Fibroblast of pulmonary artery (primary cell): ENCODE measurements around the gene GREM1.

Experiments used
- DNase-seq: peaks from one replicate; pipeline ENCODE4 v3.0.0-alpha.2; 2010; ENCODE audit warnings: low read depth
- H3K4me3 ChIP-seq: replicated peaks from 2 replicates; pipeline ENCODE4 v1.5.1; 2011; ENCODE audit warnings: low read depth, mild to moderate bottlenecking, control low read depth, low read length, moderate library complexity
- CTCF ChIP-seq: IDR thresholded peaks from 2 replicates; pipeline ENCODE4 v1.5.1; 2011; ENCODE audit warnings: mild to moderate bottlenecking, control low read depth, low read length, inconsistent platforms; ENCODE audit errors: missing control alignments

The GREM1 gene

GRCh38 chr15:32692286-32692685 is 25.5 kb upstream of the GREM1 start:
- TF ChIP-seq CTCF, result no peak
- no peak overlapping the region for H3K4me3 ChIP-seq
- no peak for DNase-seq

- no peak for TF ChIP-seq CTCF
- DNase-seq, result no peak
- no peak overlapping the region for H3K4me3 ChIP-seq
These were observed 23.4 kb upstream of the GREM1 start for GRCh38 chr15:32694222-32694983.

- no peak overlapping the region for H3K4me3 ChIP-seq
- no peak for DNase-seq
- no peak for TF ChIP-seq CTCF
These were observed 18.9 kb upstream of the GREM1 start for GRCh38 chr15:32698773-32699390.

DNA sequence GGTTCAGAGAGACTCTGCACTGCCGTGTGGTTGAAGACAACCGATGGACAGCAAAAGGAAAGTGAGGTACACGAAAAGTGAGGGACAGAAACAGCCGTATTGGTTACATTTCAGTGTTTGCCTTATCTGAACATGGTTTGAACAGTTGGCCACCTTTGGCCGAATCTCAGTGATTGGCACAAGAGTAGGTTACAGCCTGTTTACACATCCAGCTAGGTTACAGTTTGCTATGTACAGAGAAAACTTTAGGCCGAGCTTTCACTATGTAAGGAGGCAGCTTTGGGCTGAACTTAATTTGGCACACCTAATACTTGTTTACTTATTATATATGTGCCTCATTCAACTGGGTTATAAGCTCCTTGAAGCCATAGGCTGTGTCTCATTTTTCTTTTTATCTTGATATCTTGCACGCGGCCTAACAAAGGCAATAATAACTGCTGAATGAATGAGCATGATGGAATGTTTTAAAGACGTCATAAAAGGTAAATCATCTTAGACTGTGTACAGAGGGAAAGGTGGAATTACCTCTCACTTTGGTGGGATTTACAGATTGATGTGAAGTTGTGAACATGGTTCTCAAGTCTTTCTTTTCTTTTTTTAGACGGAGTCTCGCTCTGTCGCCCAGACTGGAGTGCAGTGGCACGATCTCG is 17.2 kb upstream of the GREM1 start:
- no peak overlapping the region for H3K4me3 ChIP-seq
- no peak for TF ChIP-seq CTCF
- DNase-seq, result no peak

- TF ChIP-seq CTCF, result no peak
- H3K4me3 ChIP-seq, result no peak overlapping the region
- DNase-seq, result no peak
These were observed 15.9 kb upstream of the GREM1 start for GRCh38 chr15:32701863-32702262.

DNA sequence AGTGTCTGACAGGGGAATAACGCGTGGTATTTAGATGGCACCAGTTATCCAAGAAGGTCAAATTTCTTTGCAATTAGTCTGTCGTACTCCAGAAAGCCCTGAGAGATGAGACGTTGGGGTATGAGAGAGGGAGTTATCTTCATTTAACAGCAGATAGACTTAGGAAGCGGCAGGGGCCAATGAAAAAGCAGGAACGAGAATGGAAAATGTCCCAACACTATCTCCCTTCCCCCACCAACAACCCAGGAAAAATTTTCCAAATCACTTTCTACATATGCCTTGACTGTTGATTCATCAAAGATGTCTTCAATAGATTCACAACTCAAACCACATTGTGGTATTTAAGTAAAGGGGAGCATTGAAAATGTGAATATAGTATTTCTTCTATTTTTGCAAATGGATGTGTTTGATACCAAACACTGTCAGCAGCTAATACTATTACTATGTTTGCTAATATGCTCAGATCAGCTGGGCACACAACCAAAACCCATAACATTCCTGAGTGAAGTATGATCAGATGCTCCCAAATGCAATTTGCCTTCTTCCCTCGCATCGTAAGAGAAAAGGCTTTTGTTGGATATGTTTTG is 13.3 kb upstream of the GREM1 start:
- TF ChIP-seq CTCF, result no peak
- no peak for DNase-seq
- H3K4me3 ChIP-seq, result no peak overlapping the region
